HUES64 (cell line): ENCODE data around the gene MEIS2.

ENCODE experiments used
- H3K27ac ChIP-seq: 2 replicates; pipeline ENCODE4 v1.7.0; 2013; ENCODE audit warnings: low read depth, low read length, inconsistent platforms
- H3K27me3 ChIP-seq: 2 replicates; pipeline ENCODE4 v1.6.1; 2013; ENCODE audit warnings: mild to moderate bottlenecking, low read length; ENCODE audit not compliant: insufficient read depth
- H3K36me3 ChIP-seq: 2 replicates; pipeline ENCODE4 v1.6.1; 2013; ENCODE audit warnings: mild to moderate bottlenecking, low read length; ENCODE audit not compliant: insufficient read depth
- H3K4me1 ChIP-seq: 2 replicates; pipeline ENCODE4 v1.6.1; 2013; ENCODE audit warnings: mild to moderate bottlenecking, low read length, moderate library complexity; ENCODE audit not compliant: insufficient read depth
- H3K4me3 ChIP-seq: 2 replicates; pipeline ENCODE4 v1.5.1; 2013; ENCODE audit warnings: mild to moderate bottlenecking, low read length, moderate library complexity
- H3K9ac ChIP-seq: 2 replicates; pipeline ENCODE4 v1.6.1; 2013; ENCODE audit warnings: mild to moderate bottlenecking, low read depth, low read length
- H3K9me3 ChIP-seq: 2 replicates; pipeline ENCODE4 v1.6.1; 2013; ENCODE audit warnings: low read depth, low read length; ENCODE audit not compliant: insufficient read depth
- WGBS: fragments of 150-250, 120-280 bp; methylation state at CpG from one replicate; pipeline ENCODE4 v1.1.7; 2013; ENCODE audit warnings: missing lambda C conversion rate; 5-methylcytosine and 5-hydroxymethylcytosine counted together

The MEIS2 gene

DNA sequence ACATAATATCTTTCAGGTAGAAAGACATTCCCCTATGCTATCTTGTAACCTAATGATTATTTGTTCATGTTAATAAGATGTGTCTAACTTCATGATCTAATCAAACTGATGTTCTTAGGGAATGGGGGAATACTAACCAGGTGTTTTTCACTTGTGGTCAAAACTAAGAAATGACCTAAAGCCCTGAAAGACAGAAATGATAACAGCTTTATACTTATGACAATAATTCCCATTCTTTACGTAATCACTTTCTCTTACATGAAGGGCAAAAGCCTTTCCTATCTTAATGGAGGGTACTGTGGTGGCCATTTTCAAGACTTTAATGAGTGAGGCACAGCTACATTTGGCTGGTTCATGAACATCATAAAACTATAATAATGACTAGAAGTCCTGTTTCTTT, 33.9 kb upstream of the MEIS2 start:
- no peak overlapping the region for H3K9ac ChIP-seq
- no peaks in the 10 kb centered on the region for H3K9me3 ChIP-seq
- no peaks in the 10 kb centered on the region for H3K27me3 ChIP-seq
- H3K27ac ChIP-seq: no peak overlapping the region
- no peak overlapping the region for H3K4me3 ChIP-seq
- H3K4me1 ChIP-seq: peaks cover 21% of the 10 kb centered on the region
- WGBS: 100% methylated on average over 1 of the region's 1 CpG
- H3K36me3 ChIP-seq: no peaks in the 10 kb centered on the region

GRCh38 chr15:37133602-37134001, 33.3 kb upstream of the MEIS2 start:
- Histone ChIP-seq H3K4me1 (peaks cover 21% of the 10 kb centered on the region), H3K27ac (no peak overlapping the region), H3K9ac (no peak overlapping the region), H3K36me3 (no peaks in the 10 kb centered on the region), H3K27me3 (no peaks in the 10 kb centered on the region), H3K9me3 (no peaks in the 10 kb centered on the region), H3K4me3 (no peak overlapping the region)
- 88% methylated on average over 1 of the region's 1 CpG for WGBS

- Histone ChIP-seq H3K27ac (no peak overlapping the region), H3K9ac (no peak overlapping the region), H3K4me3 (no peak overlapping the region), H3K36me3 (no peaks in the 10 kb centered on the region), H3K4me1 (peaks cover 21% of the 10 kb centered on the region), H3K27me3 (no peaks in the 10 kb centered on the region), H3K9me3 (no peaks in the 10 kb centered on the region)
- WGBS: no CpG with 5 or more reads among the region's 2 CpGs
Observed at GRCh38 chr15:37132826-37133417, 32.6 kb upstream of the MEIS2 start.

DNA sequence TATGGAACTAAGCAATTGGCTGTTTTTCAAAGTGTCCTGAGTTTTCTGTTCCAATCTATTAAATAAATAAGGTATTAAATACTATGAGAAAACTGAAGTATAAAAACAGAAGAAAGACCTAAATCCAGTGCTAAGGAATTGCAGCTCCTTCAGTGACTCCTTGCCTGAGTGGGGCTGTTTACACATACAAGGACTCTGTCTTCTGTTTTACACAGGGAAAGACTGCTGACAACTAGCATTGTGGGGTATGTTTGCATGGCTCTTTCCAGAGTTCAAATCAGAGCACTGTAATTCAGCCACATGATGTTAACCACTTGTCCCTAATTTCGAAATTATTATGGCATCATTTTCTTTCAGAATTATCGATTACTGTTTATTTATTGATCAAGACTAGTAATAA, 31.3 kb upstream of the MEIS2 start:
- Histone ChIP-seq H3K4me1 (peaks cover 21% of the 10 kb centered on the region), H3K9me3 (no peaks in the 10 kb centered on the region), H3K4me3 (no peak overlapping the region), H3K27ac (no peak overlapping the region), H3K9ac (no peak overlapping the region), H3K27me3 (no peaks in the 10 kb centered on the region), H3K36me3 (no peaks in the 10 kb centered on the region)
- 89% methylated on average over 2 of the region's 2 CpGs for WGBS

GRCh38 chr15:37130356-37130755, 30.0 kb upstream of the MEIS2 start:
- Histone ChIP-seq H3K27ac (no peak overlapping the region), H3K9me3 (no peaks in the 10 kb centered on the region), H3K4me1 (peaks cover 13% of the 10 kb centered on the region), H3K27me3 (no peaks in the 10 kb centered on the region), H3K9ac (no peak overlapping the region), H3K36me3 (no peaks in the 10 kb centered on the region), H3K4me3 (no peak overlapping the region)
- 49% methylated on average over 2 of the region's 4 CpGs for WGBS

GRCh38 chr15:37125143-37125542, 24.8 kb upstream of the MEIS2 start:
- 83% methylated on average over 4 of the region's 4 CpGs for WGBS

DNA sequence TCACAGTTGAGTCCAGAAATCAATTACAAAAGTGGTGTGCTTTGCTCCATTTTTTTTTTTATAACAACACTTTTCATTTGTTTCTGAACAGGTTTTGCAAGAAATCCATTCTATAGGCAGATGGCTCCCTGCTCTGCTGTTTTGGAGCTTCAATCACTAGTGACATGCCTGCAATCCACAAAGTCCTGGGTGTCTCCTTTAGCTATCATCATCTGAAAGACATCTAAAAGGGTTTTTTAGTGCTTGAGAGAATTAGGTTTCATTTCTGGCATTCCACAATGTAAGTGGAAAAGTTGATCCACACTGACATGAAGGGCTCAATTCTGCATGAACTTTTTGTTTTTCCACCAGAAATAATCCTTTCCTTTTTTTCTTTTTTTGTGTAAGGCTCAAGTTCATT, 24.0 kb upstream of the MEIS2 start:
- no peaks in the 10 kb centered on the region for H3K27me3 ChIP-seq
- H3K4me1 ChIP-seq: peaks cover 17% of the 10 kb centered on the region
- no peaks in the 10 kb centered on the region for H3K9me3 ChIP-seq
- no peaks in the 10 kb centered on the region for H3K36me3 ChIP-seq
- H3K9ac ChIP-seq: no peak overlapping the region
- no peak overlapping the region for H3K4me3 ChIP-seq
- no peak overlapping the region for H3K27ac ChIP-seq

More at GRCh38 chr15:37125143-37125542, 24.8 kb upstream of the MEIS2 start:
- peaks cover 17% of the 10 kb centered on the region for H3K4me1 ChIP-seq
- no peak overlapping the region for H3K27ac ChIP-seq
- no peaks in the 10 kb centered on the region for H3K9me3 ChIP-seq
- no peak overlapping the region for H3K9ac ChIP-seq
- no peaks in the 10 kb centered on the region for H3K27me3 ChIP-seq
- no peaks in the 10 kb centered on the region for H3K36me3 ChIP-seq
- H3K4me3 ChIP-seq: no peak overlapping the region

GRCh38 chr15:37122703-37123102, 22.4 kb upstream of the MEIS2 start:
- 94% methylated on average over 1 of the region's 1 CpG for WGBS
- Histone ChIP-seq H3K4me3 (no peak overlapping the region), H3K4me1 (peaks cover 17% of the 10 kb centered on the region), H3K27ac (no peak overlapping the region), H3K36me3 (no peaks in the 10 kb centered on the region), H3K27me3 (no peaks in the 10 kb centered on the region), H3K9ac (no peak overlapping the region), H3K9me3 (no peaks in the 10 kb centered on the region)

GRCh38 chr15:37121492-37121891, 21.1 kb upstream of the MEIS2 start:
- Histone ChIP-seq H3K27me3 (no peaks in the 10 kb centered on the region), H3K4me3 (no peak overlapping the region), H3K27ac (no peak overlapping the region), H3K36me3 (no peaks in the 10 kb centered on the region), H3K4me1 (peaks cover 17% of the 10 kb centered on the region), H3K9me3 (no peaks in the 10 kb centered on the region), H3K9ac (no peak overlapping the region)
- WGBS: 93% methylated on average over 1 of the region's 1 CpG

- H3K27me3 ChIP-seq: peaks cover 22% of the 10 kb centered on the region
- no CpG with 5 or more reads among the region's 1 CpG for WGBS
- no peaks in the 10 kb centered on the region for H3K9me3 ChIP-seq
- H3K4me1 ChIP-seq: peaks cover 20% of the 10 kb centered on the region
- H3K36me3 ChIP-seq: no peaks in the 10 kb centered on the region
- no peak overlapping the region for H3K27ac ChIP-seq
- no peak overlapping the region for H3K4me3 ChIP-seq
- no peak overlapping the region for H3K9ac ChIP-seq
Observed at GRCh38 chr15:37117030-37117429, 16.7 kb upstream of the MEIS2 start.

GRCh38 chr15:37115538-37115937, 15.2 kb upstream of the MEIS2 start:
- Histone ChIP-seq H3K4me3 (no peak overlapping the region), H3K27ac (no peak overlapping the region), H3K9ac (no peak overlapping the region), H3K4me1 (peaks cover 25% of the 10 kb centered on the region), H3K27me3 (peaks cover 37% of the 10 kb centered on the region), H3K36me3 (no peaks in the 10 kb centered on the region), H3K9me3 (no peaks in the 10 kb centered on the region)
- 95% methylated on average over 3 of the region's 3 CpGs for WGBS
